SHP77 (cell line): ENCODE data around the gene OR10G6.
"Not testable (repeated sequence)": the region's sequence is repeated elsewhere in the genome, so short reads cannot be mapped to it uniquely, and the experiment has no call there.

Experiments
- DNase-seq, 2 experiments: peaks; one replicate each; lab custom pipeline; 2025; lab: John Stamatoyannopoulos, UW

Gene OR10G6, protein sequence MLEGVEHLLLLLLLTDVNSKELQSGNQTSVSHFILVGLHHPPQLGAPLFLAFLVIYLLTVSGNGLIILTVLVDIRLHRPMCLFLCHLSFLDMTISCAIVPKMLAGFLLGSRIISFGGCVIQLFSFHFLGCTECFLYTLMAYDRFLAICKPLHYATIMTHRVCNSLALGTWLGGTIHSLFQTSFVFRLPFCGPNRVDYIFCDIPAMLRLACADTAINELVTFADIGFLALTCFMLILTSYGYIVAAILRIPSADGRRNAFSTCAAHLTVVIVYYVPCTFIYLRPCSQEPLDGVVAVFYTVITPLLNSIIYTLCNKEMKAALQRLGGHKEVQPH

DNA sequence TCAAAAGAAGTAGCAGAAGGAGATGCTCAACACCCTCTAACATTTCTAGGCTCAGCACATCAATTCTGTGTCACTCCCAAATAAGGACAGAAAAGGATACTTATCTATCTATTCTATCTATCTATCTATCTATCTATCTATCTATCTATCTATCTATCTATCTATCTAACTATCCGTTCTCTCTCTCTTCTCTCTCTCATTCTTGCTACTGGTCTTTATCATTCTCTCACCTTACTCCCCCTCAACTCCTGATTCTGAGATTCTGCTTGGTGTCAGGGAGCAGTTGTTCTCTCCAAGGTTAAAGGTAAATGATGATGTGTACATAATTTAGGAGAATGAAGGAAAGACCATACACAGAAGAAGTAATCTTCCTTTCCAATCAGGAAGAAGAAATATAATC lies at the start of gene OR10G6:
TSS of gene OR10G6 (minus strand) at position 43 of the 400 bp plus-strand sequence. CDS start at position 43, 0 bp downstream.
- DNase-seq, result no peak

DNA sequence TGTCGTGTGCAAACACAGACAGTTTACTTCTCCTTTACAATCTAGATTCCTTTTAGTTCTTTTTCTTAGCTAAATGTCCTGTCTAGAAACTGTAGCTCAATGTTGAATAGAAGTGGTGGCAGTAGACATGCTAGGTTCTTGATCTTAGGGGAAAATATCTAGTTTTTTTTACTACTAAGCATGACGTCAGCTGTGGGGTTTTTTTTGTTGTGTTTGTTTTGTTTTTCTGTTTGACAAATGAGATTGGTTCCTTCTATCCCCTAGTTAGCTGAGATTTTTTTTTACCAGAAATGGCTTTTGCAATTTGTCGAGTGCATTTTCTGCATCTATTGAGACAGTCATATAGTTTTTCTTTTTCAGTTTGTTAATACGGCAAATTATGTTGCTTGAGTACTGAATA lies 48.5 kb upstream of the OR10G6 start:
- no peak for DNase-seq

DNA sequence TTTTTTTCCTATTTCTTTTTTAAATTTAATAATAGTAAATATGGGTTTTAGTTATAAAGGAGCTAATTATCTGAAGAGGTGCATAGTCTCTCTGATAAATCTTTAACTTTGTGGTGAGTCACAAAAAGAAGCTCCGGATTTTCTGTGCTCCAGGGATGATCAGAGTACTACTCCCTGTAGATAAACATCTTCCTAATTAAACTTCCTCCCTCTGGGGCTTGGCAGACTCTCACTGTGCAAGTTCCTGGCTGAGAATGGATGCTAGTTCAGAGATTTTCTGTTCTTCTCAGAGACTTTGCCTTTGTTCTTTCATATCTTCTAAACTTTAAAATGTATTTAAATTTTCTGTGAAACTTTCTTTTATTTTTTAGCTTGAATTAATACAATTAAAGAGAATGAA lies 46.3 kb upstream of the OR10G6 start, which contains the start of gene OR10G7:
TSS of gene OR10G7 (minus strand) at position 72 of the 400 bp plus-strand sequence. CDS start 2,324 bp downstream, outside the sequence.
- DNase-seq, result no peak

DNA sequence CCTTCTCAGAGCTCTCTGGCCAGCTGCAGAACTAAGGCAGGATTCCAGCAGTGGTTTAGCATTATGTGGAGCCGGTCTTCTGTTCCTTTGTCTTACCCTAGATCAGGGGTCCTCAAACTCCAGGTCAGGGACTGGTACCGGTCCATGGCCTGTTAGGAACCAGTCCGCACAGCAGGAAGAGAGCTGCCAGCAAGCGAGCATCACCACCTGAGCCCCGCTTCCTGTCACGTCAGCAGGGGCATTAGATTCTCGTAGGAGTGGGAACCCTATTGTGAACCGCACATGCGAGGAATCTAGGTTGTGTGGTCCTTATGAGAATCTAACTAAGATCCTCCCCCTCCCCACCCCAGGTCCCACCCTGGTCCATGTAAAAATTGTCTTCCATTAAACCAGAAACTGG lies 44.6 kb upstream of the OR10G6 start:
- DNase-seq, result no peak

DNA sequence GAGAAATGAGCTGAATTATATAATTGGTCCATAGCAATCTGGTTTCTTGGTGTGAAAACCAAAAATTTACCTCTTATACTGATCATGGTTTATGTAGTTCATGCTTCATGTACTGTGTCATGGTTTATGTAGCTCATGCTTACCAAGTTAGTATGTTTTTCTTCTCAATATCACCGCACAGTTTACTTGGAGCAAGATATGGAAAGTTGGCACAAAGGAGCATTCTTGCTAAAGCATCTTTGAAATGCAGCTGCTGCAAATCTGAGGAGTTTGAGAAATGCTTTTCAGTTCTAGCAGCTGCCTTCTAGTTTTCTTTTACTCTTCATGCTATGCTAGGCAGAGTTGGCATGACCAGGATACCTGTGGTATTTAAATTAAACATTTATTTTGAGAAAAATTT lies 41.7 kb upstream of the OR10G6 start:
- DNase-seq, result no peak

DNA sequence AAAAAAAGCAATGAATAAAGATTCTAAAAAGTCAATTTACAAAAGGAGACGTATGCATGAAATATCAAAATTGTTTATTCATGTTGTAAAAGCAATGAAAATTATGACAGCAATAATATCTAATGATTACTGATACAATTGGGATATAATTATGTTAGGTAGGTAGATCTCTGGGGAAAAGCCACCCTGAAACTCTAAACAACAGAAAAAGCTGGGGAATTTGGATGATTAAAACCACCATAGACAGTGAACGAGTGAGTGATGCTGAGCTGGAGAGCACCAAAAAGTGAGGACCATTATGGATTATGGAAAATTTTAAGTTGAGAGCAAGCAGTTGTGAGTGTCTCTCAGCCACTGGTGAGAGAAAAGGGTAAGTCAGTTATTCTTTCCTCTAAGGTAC lies 31.5 kb upstream of the OR10G6 start, which contains the start of gene OR10G8:
TSS of gene OR10G8 (plus strand) at position 301 of the 400 bp plus-strand sequence. CDS start 2,825 bp downstream, outside the sequence.
- DNase-seq, result no peak

DNA sequence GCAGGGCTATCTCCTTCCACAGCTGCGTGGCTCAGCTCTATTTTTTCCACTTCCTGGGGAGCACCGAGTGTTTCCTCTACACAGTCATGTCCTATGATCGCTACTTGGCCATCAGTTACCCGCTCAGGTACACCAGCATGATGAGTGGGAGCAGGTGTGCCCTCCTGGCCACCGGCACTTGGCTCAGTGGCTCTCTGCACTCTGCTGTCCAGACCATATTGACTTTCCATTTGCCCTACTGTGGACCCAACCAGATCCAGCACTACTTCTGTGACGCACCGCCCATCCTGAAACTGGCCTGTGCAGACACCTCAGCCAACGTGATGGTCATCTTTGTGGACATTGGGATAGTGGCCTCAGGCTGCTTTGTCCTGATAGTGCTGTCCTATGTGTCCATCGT lies 20.9 kb upstream of the OR10G6 start:
- DNase-seq, result not testable (repeated sequence)

DNA sequence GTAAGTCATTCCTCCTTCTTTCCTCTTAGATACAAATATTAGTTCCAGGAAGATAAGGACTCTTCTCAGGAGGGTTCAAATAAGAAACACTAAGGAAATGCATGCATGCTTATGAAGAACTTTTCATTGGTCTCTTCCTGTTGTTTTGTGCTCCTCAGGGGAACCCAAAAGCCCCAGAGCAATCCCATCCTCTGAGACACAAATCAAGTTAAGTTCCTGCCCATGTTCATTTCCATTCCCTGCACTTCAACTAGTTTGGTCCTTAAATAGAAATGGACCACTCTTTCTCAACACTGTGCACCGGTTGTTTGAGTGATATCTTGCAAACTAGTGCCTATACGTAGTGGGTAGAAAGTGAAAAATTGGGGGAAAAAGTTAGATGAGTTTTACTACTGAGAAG lies 17.7 kb upstream of the OR10G6 start, which contains the start of gene OR10G4:
TSS of gene OR10G4 (plus strand) at position 301 of the 400 bp plus-strand sequence. CDS start 2,578 bp downstream, outside the sequence.
- DNase-seq, result no peak

DNA sequence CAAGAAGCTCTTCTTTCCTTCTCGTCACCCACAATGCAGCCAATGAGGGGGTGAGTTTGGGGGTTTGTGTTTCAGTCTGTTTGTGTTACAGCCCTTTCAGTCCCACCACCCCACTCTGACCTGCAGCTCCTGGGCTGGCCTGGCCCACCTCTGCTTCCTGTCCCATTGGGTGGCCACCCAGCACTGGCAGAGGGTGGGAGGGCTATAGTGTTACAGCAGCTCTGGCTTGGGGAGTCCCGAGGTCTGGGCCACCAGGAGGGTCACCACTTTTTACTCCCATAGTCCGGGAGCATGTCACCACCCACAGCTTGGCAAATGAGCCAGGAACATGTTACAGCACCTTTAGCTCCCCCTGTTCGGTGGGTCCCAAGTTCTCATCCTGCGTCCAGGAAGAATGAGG lies 15.7 kb downstream of the OR10G6 start:
- DNase-seq, result no peak

DNA sequence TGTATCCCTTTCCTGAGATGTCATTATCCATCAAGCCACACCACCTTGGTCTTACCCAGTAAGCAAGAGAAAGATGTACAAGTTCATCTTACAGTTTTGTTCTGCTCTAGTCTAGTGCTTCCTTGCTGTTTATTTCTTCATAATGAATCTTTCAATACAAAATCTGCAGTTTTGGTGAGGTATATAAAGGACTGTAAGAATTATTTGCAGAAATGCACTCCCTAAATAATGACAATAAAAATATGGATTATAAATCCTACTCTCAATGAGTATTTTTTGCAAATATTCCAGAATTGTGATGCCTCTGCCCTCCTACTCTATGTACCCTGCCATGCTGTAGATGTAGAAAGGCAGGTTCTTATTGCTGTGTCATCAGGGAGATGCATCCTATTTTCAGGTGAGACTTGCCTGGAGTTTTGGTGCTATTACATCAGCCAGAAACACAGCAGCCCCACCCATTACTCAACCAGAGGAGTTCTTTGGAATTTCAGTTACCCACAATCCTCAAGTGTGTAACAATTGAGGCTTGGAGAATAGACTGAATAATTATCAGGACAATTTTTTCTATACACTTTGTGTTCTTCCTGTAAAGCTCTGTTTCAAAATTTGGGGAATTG lies 17.1 kb downstream of the OR10G6 start, which contains the start of gene OR10S1:
TSS of gene OR10S1 (minus strand) at position 51 of the 617 bp plus-strand sequence. CDS start 117 bp downstream, outside the sequence.
- DNase-seq, result no peak

DNA sequence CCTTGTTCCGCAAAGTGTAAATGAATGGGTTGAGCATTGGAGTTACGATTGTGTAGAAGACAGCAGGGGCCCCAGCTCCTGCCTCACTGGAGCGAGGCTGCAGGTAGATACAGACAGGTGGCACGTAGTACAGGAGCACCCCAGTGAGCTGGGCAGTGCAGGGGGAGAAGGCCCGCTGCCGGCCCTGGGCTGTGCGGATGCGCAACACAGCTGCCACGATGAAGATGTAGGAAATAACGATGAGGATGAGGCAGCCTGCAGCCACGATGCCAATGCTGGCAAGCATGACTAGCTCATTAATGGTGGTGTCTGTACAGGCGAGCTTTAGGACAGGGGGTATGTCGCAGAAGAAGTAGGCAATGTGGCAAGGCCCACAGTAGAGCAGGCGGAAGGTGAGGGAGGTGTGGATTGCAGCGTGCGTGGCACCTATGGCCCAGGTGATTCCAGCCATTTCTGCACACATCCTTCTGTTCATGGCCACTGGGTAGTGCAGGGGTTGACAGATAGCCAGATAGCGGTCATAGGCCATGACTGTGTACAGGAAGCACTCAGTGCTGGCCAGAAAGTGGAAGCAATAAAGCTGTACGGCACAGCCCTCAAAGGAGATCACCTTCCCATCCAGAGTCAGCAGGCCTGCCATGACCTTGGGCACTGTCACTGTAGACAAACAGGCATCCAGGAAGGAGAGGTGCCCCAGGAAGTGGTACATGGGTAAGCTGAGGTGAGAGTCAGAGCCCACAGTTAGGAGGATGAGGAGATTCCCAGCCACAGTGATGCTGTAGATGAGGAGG lies 18.0 kb downstream of the OR10G6 start:
- DNase-seq, result no peak

DNA sequence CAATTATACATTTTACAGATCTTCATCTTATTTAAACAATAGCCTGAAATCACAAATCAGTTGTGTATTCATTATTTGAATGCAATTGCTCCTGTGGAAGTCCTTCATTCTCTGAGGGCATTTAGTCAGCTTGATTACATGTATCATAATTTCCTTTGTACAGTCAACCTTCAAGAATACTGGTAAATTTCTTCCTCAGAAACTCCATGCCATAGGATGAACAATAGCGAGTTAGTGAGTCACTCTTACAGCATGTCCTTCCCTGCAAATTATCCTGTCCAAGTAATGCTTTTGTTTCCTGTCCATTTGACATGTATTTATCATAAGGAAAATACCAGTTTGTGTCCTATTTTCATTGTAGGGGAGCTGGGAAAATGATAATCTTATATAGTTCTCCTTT lies 21.1 kb downstream of the OR10G6 start:
- no peak for DNase-seq

DNA sequence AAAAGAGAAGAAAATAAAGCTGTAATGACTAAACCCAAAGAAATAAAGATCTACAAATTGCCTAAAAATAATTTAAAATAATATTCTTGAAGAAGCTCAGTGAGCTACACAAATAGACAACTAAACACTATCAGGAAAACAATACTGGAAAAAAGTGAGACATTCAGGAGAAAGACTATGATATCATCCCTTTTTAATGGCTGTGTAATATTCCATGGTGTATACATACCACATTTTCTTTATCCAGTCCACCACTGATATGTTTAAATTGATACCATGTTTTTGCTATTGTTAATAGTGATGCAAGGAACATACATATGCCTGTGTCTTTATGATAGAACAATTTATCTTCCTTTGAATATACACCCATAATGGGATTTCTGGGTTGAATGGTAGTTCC lies 38.2 kb downstream of the OR10G6 start:
- DNase-seq, result no peak

DNA sequence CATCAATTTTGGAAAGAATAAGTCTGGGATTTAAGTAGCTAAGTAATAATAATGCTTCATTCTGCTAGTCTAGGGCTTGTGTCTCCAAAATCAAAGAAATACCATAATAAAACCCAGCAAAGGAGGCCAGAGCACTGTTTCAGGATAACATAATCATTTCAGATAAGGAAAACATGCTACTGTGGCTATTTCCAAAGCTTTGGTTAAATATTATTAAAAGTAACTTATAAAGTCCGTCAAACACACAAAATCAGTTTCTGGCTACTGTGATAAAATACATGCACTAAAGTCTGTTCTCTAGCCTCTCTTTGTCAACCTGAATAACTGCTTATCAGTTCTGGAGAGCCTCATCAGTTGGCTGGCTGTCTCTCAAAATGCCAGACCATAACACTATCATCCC lies 49.8 kb downstream of the OR10G6 start:
- no peak for DNase-seq
